ENCODE measurements around the gene B9D2. TPM values are rescaled to one million over a fixed set of nuclear protein-coding genes. Genes with fewer than 3 reads are reported as not detected.

The B9D2 gene
- total and polyA plus RNA-seq, 2 of the 4 experiments (the other 2 are of a cell fraction), result 6.1 to 9.7 TPM

DNA sequence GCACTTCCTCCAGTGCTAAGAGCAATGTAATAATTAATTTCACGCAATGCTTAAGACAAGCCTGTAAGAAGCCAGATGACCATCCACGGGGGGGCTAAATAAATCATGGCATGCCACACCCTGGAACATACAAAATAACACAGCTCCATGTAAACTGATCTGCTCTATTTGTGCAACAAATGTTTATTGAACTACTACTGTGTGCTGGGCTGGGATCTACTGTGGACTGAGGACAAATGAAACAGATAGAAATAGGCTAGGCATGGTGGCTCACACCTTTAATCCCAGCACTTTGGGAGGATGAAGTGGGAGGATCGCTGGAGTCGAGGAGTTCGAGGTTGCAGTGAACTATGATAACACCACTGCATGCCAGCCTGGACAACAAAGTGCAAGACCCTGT is 31.5 kb downstream of the B9D2 start:
- Histone ChIP-seq H2BK5ac (ENCODE audit: low read depth, low read length, poor library complexity, severe bottlenecking) (no peak overlapping the region), H2BK20ac (ENCODE audit: low read depth, low read length) (no peak overlapping the region), H3K18ac (ENCODE audit: low read depth, low read length) (no peak overlapping the region), H3K4me3 (ENCODE audit: insufficient read depth, low read depth, low read length) (no peak overlapping the region), H2BK15ac (ENCODE audit: low read depth, low read length) (no peak overlapping the region), H3K4ac (ENCODE audit: low read depth, low read length) (no peak overlapping the region), H2AFZ (replicated peaks; ENCODE audit: low read length, poor library complexity) (no peak overlapping the region), H3K4me1 (ENCODE audit: control insufficient read depth, insufficient read depth, low read length) (peaks cover 14% of the 10 kb centered on the region), H4K8ac (ENCODE audit: low read depth in 2 of 2, low read length in 2 of 2) (no peak overlapping the region), H4K91ac (ENCODE audit: insufficient read depth, low read depth, low read length) (no peak overlapping the region), H3K9ac (ENCODE audit: low read depth, low read length) (no peak overlapping the region), H3K23ac (ENCODE audit: low read depth, low read length) (no peak overlapping the region), H2BK120ac (ENCODE audit: low read depth, low read length) (no peak overlapping the region), H3K79me1 (ENCODE audit: low read depth in 1 of 2, low read length in 2 of 2) (peaks cover 16 to 50% of the 10 kb centered on the region in 2 experiments), H3K14ac (replicated peaks; ENCODE audit: low read depth, low read length) (no peak overlapping the region), H3K56ac (ENCODE audit: extremely low read depth, insufficient read depth, low read length) (no peak overlapping the region), H3K4me2 (ENCODE audit: low read depth, low read length) (no peak overlapping the region), H3K9me3 (ENCODE audit: control insufficient read depth, insufficient read depth, low read length) (no peaks in the 10 kb centered on the region), H4K5ac (ENCODE audit: low read depth, low read length) (no peak overlapping the region), H2AK9ac (replicated peaks; ENCODE audit: low read depth, low read length, poor library complexity) (no peak overlapping the region), H2AK5ac (ENCODE audit: low read depth, low read length) (no peak overlapping the region), H3K27ac (ENCODE audit: insufficient read depth, low read length) (no peak overlapping the region), H3K36me3 (ENCODE audit: control insufficient read depth, insufficient read depth, low read length) (peaks cover 52% of the 10 kb centered on the region), H3K9me1 (ENCODE audit: insufficient read depth, low read length) (peaks cover 12% of the 10 kb centered on the region; the same call in 1 of the 2 replicates), H3K27me3 (ENCODE audit: control insufficient read depth, insufficient read depth, low read length) (no peaks in the 10 kb centered on the region), H4K20me1 (ENCODE audit: insufficient read depth, low read length) (peaks cover 17% of the 10 kb centered on the region)
- ChIA-PET POLR2A (ENCODE audit: unreplicated experiment) (interaction anchor here (0.6 kb wide), 1 partner anchor 24 kb away, joined by 3 read pairs; no protein-coding TSS in a partner anchor), CTCF (no interaction called here)
- no CpG with 5 or more reads among the region's 5 CpGs for WGBS, 2 experiments (ENCODE audit: extremely low coverage in 2 of 2, insufficient read length in 1 of 2)
- dilution Hi-C loops (cut with HindIII; ENCODE audit: low sequenced_read_pairs, unreplicated experiment), result no loop called here
- TF ChIP-seq MAFK (IDR thresholded peaks at IDR 0.05; ENCODE audit: low read depth, low read length) (no peak), CHD1 (IDR thresholded peaks at IDR 0.05; ENCODE audit: low read depth, low read length) (no peak), USF2 (IDR thresholded peaks at IDR 0.05; ENCODE audit: low read depth, low read length) (no peak), SMC3 (IDR thresholded peaks at IDR 0.05; ENCODE audit: low read depth, low read length) (no peak), BHLHE40 (IDR thresholded peaks at IDR 0.05; ENCODE audit: low read depth, low read length) (no peak), MXI1 (IDR thresholded peaks at IDR 0.05; ENCODE audit: borderline replicate concordance, low read depth, low read length) (no peak)
- in situ Hi-C loops (cut with MboI; ENCODE audit: low sequenced_read_pairs), result no loop called here
- no TSS peak for BruUV-seq (replicated peaks)
- no peak for ATAC-seq (ENCODE audit: low read depth)
- intact Hi-C loops (cut with micrococcal nuclease), result no loop called here
- no peak for DNase-seq

Data from IMR-90 (cell line).